SH-SY5Y (cell line): ENCODE data around the gene FMNL2.

Experiments
- GATA2 ChIP-seq: IDR thresholded peaks from 2 replicates; pipeline ENCODE4 v1.6.1; 2011; ENCODE audit warnings: mild to moderate bottlenecking, low read depth, low read length
- GATA3 ChIP-seq: IDR thresholded peaks from 2 replicates; pipeline ENCODE4 v1.6.1; 2011; ENCODE audit warnings: low read depth, mild to moderate bottlenecking, low read length, moderate library complexity

DNA sequence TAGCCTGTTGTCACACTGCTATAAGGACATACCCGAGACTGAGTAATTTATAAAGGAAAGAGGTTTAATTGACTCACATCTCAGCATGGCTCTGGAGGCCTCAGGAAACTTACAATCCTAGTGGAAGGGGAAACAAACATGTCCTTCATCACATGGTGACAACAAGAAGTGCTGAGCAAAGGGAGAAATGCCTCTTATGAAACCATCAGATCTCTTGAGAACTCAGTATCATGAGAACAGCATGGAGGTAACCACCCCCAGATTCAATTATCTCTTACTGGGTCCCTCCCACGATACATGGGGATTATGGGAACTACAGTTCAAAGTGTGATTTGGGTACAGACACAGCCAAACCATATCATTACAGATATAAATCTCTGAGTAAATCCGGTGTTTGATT lies 233.6 kb downstream of the FMNL2 start:
- TF ChIP-seq GATA3 = no peak
- no peak for TF ChIP-seq GATA2
